ENCODE data around the gene RARS2.

RARS2 gene

GRCh38 chr6:87574237-87574804, 15.5 kb downstream of the RARS2 start:
- in situ Hi-C loops (cut with HindIII; ENCODE audit: low sequenced_read_pairs) = no loop called here

DNA sequence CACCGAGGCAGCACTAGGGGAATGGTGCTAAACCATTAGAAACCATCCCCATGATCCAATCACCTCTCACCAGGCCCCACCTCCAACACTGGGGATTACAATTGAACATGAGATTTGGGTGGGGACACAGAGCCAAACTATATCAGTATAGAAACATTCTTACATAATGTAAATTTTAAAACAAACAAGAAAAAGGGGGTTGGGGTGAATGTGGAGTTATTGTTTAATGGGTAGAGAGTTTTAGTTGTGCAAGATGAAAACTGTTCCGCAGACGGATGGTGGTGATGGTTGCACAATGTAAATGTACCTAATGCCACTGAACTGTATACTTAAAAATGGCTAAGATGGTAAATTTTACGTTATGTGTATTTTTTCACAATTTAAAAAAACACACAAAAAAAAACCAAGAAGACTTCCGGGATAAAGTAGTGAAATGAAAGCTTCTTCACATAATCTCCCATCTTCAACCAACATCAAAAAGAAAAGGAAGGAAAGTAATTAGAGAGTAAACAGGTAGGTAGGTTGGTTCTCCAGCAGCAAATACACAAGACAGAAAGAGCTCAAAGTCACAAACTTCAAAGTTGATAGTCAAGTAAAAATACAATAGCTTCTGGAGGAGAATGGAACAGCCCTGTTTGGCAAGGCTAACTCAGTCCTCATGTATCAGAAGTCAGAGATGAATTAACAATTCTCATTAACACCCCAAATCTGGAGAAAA, 16.3 kb downstream of the RARS2 start:
- in situ Hi-C loops (cut with HindIII; ENCODE audit: low sequenced_read_pairs) = no loop called here

- in situ Hi-C loops (cut with HindIII; ENCODE audit: low sequenced_read_pairs) = no loop called here
Observed at GRCh38 chr6:87572883-87573282, 16.9 kb downstream of the RARS2 start.

- in situ Hi-C loops (cut with HindIII; ENCODE audit: low sequenced_read_pairs) = no loop called here
Observed at GRCh38 chr6:87572021-87572420, 17.8 kb downstream of the RARS2 start.

GRCh38 chr6:87561017-87561416, 28.8 kb downstream of the RARS2 start:
- in situ Hi-C loops (cut with HindIII; ENCODE audit: low sequenced_read_pairs) = no loop called here

DNA sequence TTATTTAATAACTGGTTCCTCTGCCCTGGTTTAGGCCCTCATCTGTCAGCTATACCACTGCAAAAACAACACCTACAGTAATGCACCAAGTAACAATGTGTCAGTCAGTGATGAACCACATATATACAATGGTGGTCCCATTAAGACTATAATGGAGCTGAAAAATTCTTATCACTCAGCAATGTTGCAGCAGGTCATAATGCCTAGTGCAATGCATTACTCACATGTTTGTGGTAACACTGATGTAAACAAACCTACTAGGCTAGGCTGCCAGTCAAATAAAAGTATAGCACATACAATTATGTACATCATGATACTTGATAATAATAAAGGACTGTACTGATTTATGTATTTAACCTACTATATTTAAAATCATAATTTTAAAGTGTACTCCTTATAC, 31.3 kb downstream of the RARS2 start:
- in situ Hi-C loops (cut with HindIII; ENCODE audit: low sequenced_read_pairs) = no loop called here

DNA sequence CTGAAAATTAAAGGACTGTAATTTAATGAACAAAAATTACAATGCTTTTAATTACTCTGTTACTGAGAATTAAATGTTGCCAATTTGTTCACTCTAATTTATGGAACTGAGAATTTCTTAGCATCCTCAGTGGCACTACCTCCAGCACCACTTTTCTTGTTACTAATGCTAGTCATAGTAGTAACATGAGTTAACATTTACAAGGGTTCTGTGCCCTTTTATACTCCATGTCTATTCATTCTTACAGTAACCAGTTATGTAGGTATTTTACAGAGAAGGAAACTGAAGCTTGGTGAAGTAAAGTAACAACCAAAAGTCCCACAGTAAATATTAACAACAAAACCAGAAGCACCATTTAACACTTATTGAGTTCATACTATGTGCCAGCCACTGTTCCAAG, 34.3 kb downstream of the RARS2 start:
- in situ Hi-C loops (cut with HindIII; ENCODE audit: low sequenced_read_pairs) = no loop called here

DNA sequence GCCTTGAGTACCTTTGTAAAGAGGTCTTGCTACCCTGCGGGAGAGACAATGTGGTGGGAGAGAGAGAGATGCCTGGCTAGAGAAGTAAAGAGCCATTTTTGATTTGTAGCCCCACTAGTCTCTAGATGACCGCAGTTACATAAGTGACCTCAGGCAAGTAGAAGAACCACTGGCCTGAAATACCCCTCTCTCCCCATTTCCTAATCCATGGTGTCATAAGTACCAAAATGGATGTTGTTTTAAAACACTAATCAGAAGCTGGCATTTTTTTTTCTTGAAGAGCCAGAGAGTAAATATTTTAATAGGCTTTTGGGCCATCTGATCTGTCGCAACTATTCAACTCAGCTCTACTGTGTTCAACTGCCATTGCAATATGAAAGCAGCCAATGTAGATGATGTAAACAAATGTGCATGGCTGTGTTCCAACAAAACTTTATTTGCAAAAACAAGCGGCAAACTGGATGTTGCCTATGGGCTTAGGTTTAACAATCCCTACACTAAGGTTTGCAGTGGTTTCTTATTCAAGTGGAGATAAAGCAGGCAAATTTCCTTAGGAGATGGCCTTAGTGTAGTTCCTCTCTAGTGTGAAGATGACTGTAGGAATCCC, 36.5 kb downstream of the RARS2 start:
- in situ Hi-C loops (cut with HindIII; ENCODE audit: low sequenced_read_pairs) = loop anchor here (5.0 kb wide), 1 partner anchor 54 kb away; no protein-coding TSS in a partner anchor

DNA sequence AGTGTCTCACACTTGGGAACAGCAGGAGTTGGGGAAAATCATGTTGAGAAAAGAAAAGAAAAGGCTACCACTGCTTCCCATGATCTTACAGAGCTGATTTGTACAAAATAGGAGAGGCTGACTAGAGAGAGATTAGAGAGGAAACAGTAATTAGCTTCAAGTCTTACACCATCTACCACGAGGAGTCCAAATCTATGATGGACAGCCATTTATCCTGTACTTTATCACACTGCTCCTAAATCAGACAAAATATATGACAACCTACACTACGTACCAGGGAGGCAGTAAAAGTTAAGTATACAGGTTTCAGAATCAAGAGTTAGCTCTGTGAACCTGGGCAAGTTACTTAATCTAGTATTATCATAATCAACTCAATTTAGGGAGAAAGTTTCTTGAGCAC, 38.0 kb downstream of the RARS2 start:
- in situ Hi-C loops (cut with HindIII; ENCODE audit: low sequenced_read_pairs) = loop anchor here (5.0 kb wide), 1 partner anchor 56 kb away; no protein-coding TSS in a partner anchor

DNA sequence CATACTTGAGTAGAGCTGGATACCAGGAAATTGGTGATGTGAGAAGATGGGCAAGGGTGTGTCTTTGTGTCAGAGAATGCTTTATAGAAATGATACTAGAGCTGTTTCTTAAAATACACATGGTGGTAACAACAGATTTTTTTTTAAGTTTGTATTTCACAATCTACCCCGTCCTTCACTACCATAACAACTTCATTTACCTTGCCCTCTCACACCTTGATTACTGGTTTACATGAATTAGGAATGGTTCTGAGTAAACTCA, 45.4 kb downstream of the RARS2 start:
- in situ Hi-C loops (cut with HindIII; ENCODE audit: low sequenced_read_pairs) = no loop called here

GRCh38 chr6:87543696-87544473, 45.9 kb downstream of the RARS2 start:
- in situ Hi-C loops (cut with HindIII; ENCODE audit: low sequenced_read_pairs) = no loop called here

- in situ Hi-C loops (cut with HindIII; ENCODE audit: low sequenced_read_pairs) = no loop called here
Observed at GRCh38 chr6:87541744-87542143, 48.0 kb downstream of the RARS2 start.

DNA sequence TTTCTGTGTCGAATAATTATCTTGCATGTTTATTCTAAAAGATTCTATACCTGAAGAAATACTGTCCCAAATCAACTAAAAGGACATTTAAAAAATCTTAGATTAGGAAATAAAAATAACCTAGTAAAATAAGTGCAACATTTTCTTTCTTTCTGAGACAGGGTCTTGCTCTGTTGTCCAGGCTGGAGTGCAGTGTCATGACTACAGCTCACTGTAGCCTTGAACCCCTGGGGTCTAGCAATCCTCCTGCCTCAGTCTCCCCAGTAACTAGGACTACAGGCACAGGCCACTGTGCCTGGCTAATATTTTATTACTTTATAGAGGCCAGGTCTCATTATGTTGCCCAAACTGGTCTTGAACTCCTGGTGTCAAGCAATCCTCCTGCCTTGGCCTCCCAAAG, 48.7 kb downstream of the RARS2 start:
- in situ Hi-C loops (cut with HindIII; ENCODE audit: low sequenced_read_pairs) = no loop called here

- in situ Hi-C loops (cut with HindIII; ENCODE audit: low sequenced_read_pairs) = no loop called here
Observed at GRCh38 chr6:87540539-87540938, 49.2 kb downstream of the RARS2 start.

DNA sequence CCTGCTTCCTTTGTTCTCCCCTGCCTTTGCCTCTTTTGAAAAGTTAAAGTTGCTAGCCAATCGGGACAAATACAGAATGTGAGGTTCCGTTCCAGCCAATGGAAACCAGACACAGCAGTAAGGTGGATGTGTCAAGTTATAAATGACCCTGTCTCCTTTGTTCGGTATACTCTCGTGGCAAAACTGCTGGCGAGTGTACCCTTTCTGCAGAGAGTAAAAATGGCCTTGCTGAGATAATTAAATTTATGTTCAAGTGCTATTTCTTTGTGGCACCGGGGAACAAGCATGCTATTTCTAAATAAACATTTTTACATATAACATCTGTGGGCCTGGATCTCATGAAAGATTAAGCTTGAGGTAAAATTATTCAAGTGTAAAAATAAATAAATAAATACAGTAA, 50.2 kb downstream of the RARS2 start:
- in situ Hi-C loops (cut with HindIII; ENCODE audit: low sequenced_read_pairs) = no loop called here

- in situ Hi-C loops (cut with HindIII; ENCODE audit: low sequenced_read_pairs) = no loop called here
Observed at GRCh38 chr6:87538510-87539260, 51.1 kb downstream of the RARS2 start.

DNA sequence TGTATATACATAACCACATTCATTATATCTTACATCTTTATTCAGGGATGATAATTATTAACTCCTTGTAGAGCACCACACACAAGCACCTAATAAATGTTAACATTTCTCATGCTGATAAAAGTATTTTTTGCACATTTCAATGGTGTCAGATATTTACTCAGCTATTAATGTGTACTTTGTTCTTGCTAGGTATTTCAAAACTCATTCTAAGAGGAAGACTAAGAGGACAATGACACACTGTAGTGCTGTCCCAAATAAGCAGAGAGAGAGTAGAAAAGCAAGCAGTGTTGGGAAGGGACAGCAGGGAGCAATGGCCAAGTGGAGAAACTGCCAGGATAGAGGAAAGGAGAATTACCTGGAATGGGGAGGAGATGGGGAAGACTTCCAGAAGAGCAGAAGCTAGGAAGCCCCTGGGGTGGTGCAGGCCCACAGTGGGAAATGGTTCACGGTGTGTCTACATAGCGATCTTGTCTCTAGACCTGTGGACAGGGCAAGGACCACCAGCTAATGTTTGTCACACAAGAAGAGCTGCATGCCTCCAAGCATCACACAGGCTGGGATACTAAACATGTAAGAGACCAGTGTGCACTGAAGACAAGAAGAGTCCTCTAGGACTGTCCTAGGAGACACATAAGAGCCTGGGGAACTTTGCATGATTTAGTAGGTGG, 55.3 kb downstream of the RARS2 start:
- in situ Hi-C loops (cut with HindIII; ENCODE audit: low sequenced_read_pairs) = no loop called here

DNA sequence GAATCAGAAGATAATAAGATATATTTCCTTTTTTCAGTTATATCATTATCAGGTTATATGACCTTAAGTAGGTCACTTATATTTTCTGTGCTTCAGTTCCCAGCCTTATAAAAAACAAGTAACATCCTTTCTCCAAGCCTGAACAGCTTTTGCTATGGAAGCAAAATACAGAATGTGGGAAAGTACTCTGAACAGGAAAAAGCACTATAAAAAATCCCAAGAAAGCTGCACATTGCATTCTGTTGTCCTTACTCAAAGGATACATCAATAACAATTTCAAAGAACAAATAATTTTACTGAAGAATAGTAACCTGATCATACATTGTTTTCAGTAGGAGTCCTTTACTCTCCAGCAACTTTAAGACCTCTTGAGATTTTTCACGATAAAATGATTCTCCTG, 60.6 kb downstream of the RARS2 start:
- in situ Hi-C loops (cut with HindIII; ENCODE audit: low sequenced_read_pairs) = no loop called here

GRCh38 chr6:87522686-87523085, 67.1 kb downstream of the RARS2 start:
- in situ Hi-C loops (cut with HindIII; ENCODE audit: low sequenced_read_pairs) = no loop called here

- in situ Hi-C loops (cut with HindIII; ENCODE audit: low sequenced_read_pairs) = no loop called here
Observed at GRCh38 chr6:87518453-87518852, 71.3 kb downstream of the RARS2 start.

DNA sequence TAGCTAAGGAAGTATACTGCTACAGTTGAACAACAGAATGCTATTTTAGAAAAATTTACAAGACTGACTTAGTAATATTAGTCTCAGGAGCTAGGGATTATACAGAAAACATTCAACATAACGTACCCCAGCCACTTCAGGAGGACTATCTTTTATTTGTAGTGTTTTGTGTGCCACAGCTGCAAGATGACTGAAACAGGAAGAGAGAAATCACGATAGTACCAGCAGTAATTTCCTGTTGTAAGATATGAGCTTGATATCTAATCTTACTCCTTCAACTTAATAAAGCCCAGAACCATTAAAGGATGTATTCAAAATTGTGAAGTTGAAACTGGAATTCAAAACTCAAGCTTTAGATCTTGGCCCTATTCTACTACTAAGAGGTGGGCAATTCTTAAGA, 75.0 kb downstream of the RARS2 start:
- in situ Hi-C loops (cut with HindIII; ENCODE audit: low sequenced_read_pairs) = no loop called here

All from endothelial cell of hepatic sinusoid (primary cell).